Adrenal gland (tissue), 5 donors: Measurements from ENCODE around the gene NUMA1.

Source experiments
- POLR2A ChIP-seq, 2 donors: fragments of 450-650 bp; IDR thresholded peaks; one replicate each; pipeline ENCODE4 v1.6.1; 2017; ENCODE audit warnings: antibody characterized with exemption in 2 of 2, mild to moderate bottlenecking in 2 of 2, moderate library complexity in 1 of 2
- TF ChIP-seq, protein P1 (sequence below), 6 experiments: fragments of 450-650 bp in 4 of 6; fragments of 200-600 bp in 2 of 6; sonication (generic) in 1 of 6; IDR thresholded peaks; 1 replicate in 5 of 6; 2 replicates in 1 of 6; pipeline versions ENCODE4 v1.5.1 to v1.8.0; 2016 to 2021; ENCODE audit warnings: antibody characterized with exemption in 6 of 6, mild to moderate bottlenecking in 2 of 6, moderate library complexity in 1 of 6
- donor health status: DM: no; HTN: no; CAD: no.

GRCh38 chr11:72026090-72026489, 54.3 kb downstream of the NUMA1 start:
- TF ChIP-seq, protein P1, sequence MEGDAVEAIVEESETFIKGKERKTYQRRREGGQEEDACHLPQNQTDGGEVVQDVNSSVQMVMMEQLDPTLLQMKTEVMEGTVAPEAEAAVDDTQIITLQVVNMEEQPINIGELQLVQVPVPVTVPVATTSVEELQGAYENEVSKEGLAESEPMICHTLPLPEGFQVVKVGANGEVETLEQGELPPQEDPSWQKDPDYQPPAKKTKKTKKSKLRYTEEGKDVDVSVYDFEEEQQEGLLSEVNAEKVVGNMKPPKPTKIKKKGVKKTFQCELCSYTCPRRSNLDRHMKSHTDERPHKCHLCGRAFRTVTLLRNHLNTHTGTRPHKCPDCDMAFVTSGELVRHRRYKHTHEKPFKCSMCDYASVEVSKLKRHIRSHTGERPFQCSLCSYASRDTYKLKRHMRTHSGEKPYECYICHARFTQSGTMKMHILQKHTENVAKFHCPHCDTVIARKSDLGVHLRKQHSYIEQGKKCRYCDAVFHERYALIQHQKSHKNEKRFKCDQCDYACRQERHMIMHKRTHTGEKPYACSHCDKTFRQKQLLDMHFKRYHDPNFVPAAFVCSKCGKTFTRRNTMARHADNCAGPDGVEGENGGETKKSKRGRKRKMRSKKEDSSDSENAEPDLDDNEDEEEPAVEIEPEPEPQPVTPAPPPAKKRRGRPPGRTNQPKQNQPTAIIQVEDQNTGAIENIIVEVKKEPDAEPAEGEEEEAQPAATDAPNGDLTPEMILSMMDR (IDR thresholded peaks at IDR 0.05), result no peak
- no peak for TF ChIP-seq POLR2A (IDR thresholded peaks at IDR 0.05)
